ENCODE results near the gene MYOF.
"Not testable (repeated sequence)": the region's sequence is repeated elsewhere in the genome, so short reads cannot be mapped to it uniquely, and the experiment has no call there.

Gene MYOF

GRCh38 chr10:93378039-93378438 is 104.1 kb downstream of the MYOF start:
- Histone ChIP-seq H3K36me3 (ENCODE audit: control insufficient read depth, low read depth, low read length) (no peaks in the 10 kb centered on the region), H3K27ac (ENCODE audit: low read length) (no peak overlapping the region), H3K9me3 (ENCODE audit: control insufficient read depth, low read depth, low read length) (no peaks in the 10 kb centered on the region), H3K27me3 (ENCODE audit: control insufficient read depth, insufficient read depth, low read length) (no peaks in the 10 kb centered on the region), H3K9ac (ENCODE audit: low read length) (no peak overlapping the region), H3K4me1 (ENCODE audit: control insufficient read depth, low read depth, low read length) (peaks cover 5% of the 10 kb centered on the region), H3K4me3 (ENCODE audit: low read length) (no peak overlapping the region)

- H3K4me3 ChIP-seq (ENCODE audit: low read length) = no peak overlapping the region
- H3K27ac ChIP-seq (ENCODE audit: low read length) = no peak overlapping the region
- peaks cover 5% of the 10 kb centered on the region for H3K4me1 ChIP-seq (ENCODE audit: control insufficient read depth, low read depth, low read length)
- no peaks in the 10 kb centered on the region for H3K36me3 ChIP-seq (ENCODE audit: control insufficient read depth, low read depth, low read length)
- no peaks in the 10 kb centered on the region for H3K27me3 ChIP-seq (ENCODE audit: control insufficient read depth, insufficient read depth, low read length)
- no peak overlapping the region for H3K9ac ChIP-seq (ENCODE audit: low read length)
- no peaks in the 10 kb centered on the region for H3K9me3 ChIP-seq (ENCODE audit: control insufficient read depth, low read depth, low read length)
Measured at GRCh38 chr10:93376372-93377293, 105.5 kb downstream of the MYOF start.

- no peaks in the 10 kb centered on the region for H3K36me3 ChIP-seq (ENCODE audit: control insufficient read depth, low read depth, low read length)
- no peaks in the 10 kb centered on the region for H3K9me3 ChIP-seq (ENCODE audit: control insufficient read depth, low read depth, low read length)
- no peaks in the 10 kb centered on the region for H3K27me3 ChIP-seq (ENCODE audit: control insufficient read depth, insufficient read depth, low read length)
- H3K4me3 ChIP-seq (ENCODE audit: low read length) = no peak overlapping the region
- no peak overlapping the region for H3K9ac ChIP-seq (ENCODE audit: low read length)
- H3K4me1 ChIP-seq (ENCODE audit: control insufficient read depth, low read depth, low read length) = peaks cover 10% of the 10 kb centered on the region
- H3K27ac ChIP-seq (ENCODE audit: low read length) = no peak overlapping the region
Measured at GRCh38 chr10:93370961-93371360, 111.2 kb downstream of the MYOF start.

- Histone ChIP-seq H3K4me3 (ENCODE audit: low read length) (no peak overlapping the region), H3K36me3 (ENCODE audit: control insufficient read depth, low read depth, low read length) (no peaks in the 10 kb centered on the region), H3K4me1 (ENCODE audit: control insufficient read depth, low read depth, low read length) (peaks cover 10% of the 10 kb centered on the region), H3K27ac (ENCODE audit: low read length) (no peak overlapping the region), H3K27me3 (ENCODE audit: control insufficient read depth, insufficient read depth, low read length) (no peaks in the 10 kb centered on the region), H3K9ac (ENCODE audit: low read length) (no peak overlapping the region), H3K9me3 (ENCODE audit: control insufficient read depth, low read depth, low read length) (no peaks in the 10 kb centered on the region)
Measured at GRCh38 chr10:93369588-93370164, 112.5 kb downstream of the MYOF start.

- no peaks in the 10 kb centered on the region for H3K36me3 ChIP-seq (ENCODE audit: control insufficient read depth, low read depth, low read length)
- no peak overlapping the region for H3K4me3 ChIP-seq (ENCODE audit: low read length)
- H3K9me3 ChIP-seq (ENCODE audit: control insufficient read depth, low read depth, low read length) = no peaks in the 10 kb centered on the region
- H3K27me3 ChIP-seq (ENCODE audit: control insufficient read depth, insufficient read depth, low read length) = no peaks in the 10 kb centered on the region
- H3K27ac ChIP-seq (ENCODE audit: low read length) = no peak overlapping the region
- H3K9ac ChIP-seq (ENCODE audit: low read length) = no peak overlapping the region
- H3K4me1 ChIP-seq (ENCODE audit: control insufficient read depth, low read depth, low read length) = peaks cover 10% of the 10 kb centered on the region
Measured at GRCh38 chr10:93368210-93368609, 113.9 kb downstream of the MYOF start.

- no peaks in the 10 kb centered on the region for H3K36me3 ChIP-seq (ENCODE audit: control insufficient read depth, low read depth, low read length)
Measured at GRCh38 chr10:93367664-93368063, 114.5 kb downstream of the MYOF start.

GRCh38 chr10:93364966-93365365 is 117.2 kb downstream of the MYOF start:
- H3K36me3 ChIP-seq (ENCODE audit: control insufficient read depth, low read depth, low read length) = no peaks in the 10 kb centered on the region
- no peak overlapping the region for H3K27ac ChIP-seq (ENCODE audit: low read length)
- H3K4me3 ChIP-seq (ENCODE audit: low read length) = no peak overlapping the region
- H3K4me1 ChIP-seq (ENCODE audit: control insufficient read depth, low read depth, low read length) = peaks cover 10% of the 10 kb centered on the region
- H3K27me3 ChIP-seq (ENCODE audit: control insufficient read depth, insufficient read depth, low read length) = no peaks in the 10 kb centered on the region
- no peaks in the 10 kb centered on the region for H3K9me3 ChIP-seq (ENCODE audit: control insufficient read depth, low read depth, low read length)
- no peak overlapping the region for H3K9ac ChIP-seq (ENCODE audit: low read length)

More at GRCh38 chr10:93367664-93368063, 114.5 kb downstream of the MYOF start:
- Histone ChIP-seq H3K27ac (ENCODE audit: low read length) (no peak overlapping the region), H3K9me3 (ENCODE audit: control insufficient read depth, low read depth, low read length) (no peaks in the 10 kb centered on the region), H3K4me1 (ENCODE audit: control insufficient read depth, low read depth, low read length) (peaks cover 10% of the 10 kb centered on the region), H3K4me3 (ENCODE audit: low read length) (no peak overlapping the region), H3K27me3 (ENCODE audit: control insufficient read depth, insufficient read depth, low read length) (no peaks in the 10 kb centered on the region), H3K9ac (ENCODE audit: low read length) (no peak overlapping the region)

- Histone ChIP-seq H3K9me3 (ENCODE audit: control insufficient read depth, low read depth, low read length) (no peaks in the 10 kb centered on the region), H3K27me3 (ENCODE audit: control insufficient read depth, insufficient read depth, low read length) (no peaks in the 10 kb centered on the region), H3K27ac (ENCODE audit: low read length) (no peak overlapping the region), H3K9ac (ENCODE audit: low read length) (no peak overlapping the region), H3K4me1 (ENCODE audit: control insufficient read depth, low read depth, low read length) (peaks cover 1% of the 10 kb centered on the region), H3K36me3 (ENCODE audit: control insufficient read depth, low read depth, low read length) (no peaks in the 10 kb centered on the region), H3K4me3 (ENCODE audit: low read length) (no peak overlapping the region)
Measured at GRCh38 chr10:93363891-93364648, 118.1 kb downstream of the MYOF start.

GRCh38 chr10:93358398-93358797 is 123.7 kb downstream of the MYOF start:
- H3K4me3 ChIP-seq (ENCODE audit: low read length); H3K36me3 ChIP-seq (ENCODE audit: control insufficient read depth, low read depth, low read length); H3K27ac ChIP-seq (ENCODE audit: low read length); H3K9ac ChIP-seq (ENCODE audit: low read length); H3K27me3 ChIP-seq (ENCODE audit: control insufficient read depth, insufficient read depth, low read length); H3K4me1 ChIP-seq (ENCODE audit: control insufficient read depth, low read depth, low read length); H3K9me3 ChIP-seq (ENCODE audit: control insufficient read depth, low read depth, low read length): not testable (repeated sequence)

- no peak overlapping the region for H3K4me3 ChIP-seq (ENCODE audit: low read length)
- H3K36me3 ChIP-seq (ENCODE audit: control insufficient read depth, low read depth, low read length) = no peaks in the 10 kb centered on the region
Measured at GRCh38 chr10:93357680-93358079, 124.5 kb downstream of the MYOF start.

GRCh38 chr10:93356516-93356915 is 125.6 kb downstream of the MYOF start:
- no peak overlapping the region for H3K27ac ChIP-seq (ENCODE audit: low read length)
- peaks cover 5% of the 10 kb centered on the region for H3K4me1 ChIP-seq (ENCODE audit: control insufficient read depth, low read depth, low read length)
- no peaks in the 10 kb centered on the region for H3K9me3 ChIP-seq (ENCODE audit: control insufficient read depth, low read depth, low read length)
- H3K36me3 ChIP-seq (ENCODE audit: control insufficient read depth, low read depth, low read length) = no peaks in the 10 kb centered on the region
- no peak overlapping the region for H3K4me3 ChIP-seq (ENCODE audit: low read length)
- H3K9ac ChIP-seq (ENCODE audit: low read length) = no peak overlapping the region
- H3K27me3 ChIP-seq (ENCODE audit: control insufficient read depth, insufficient read depth, low read length) = no peaks in the 10 kb centered on the region

More at GRCh38 chr10:93357680-93358079, 124.5 kb downstream of the MYOF start:
- Histone ChIP-seq H3K27ac (ENCODE audit: low read length) (no peak overlapping the region), H3K9ac (ENCODE audit: low read length) (no peak overlapping the region), H3K9me3 (ENCODE audit: control insufficient read depth, low read depth, low read length) (no peaks in the 10 kb centered on the region), H3K27me3 (ENCODE audit: control insufficient read depth, insufficient read depth, low read length) (no peaks in the 10 kb centered on the region), H3K4me1 (ENCODE audit: control insufficient read depth, low read depth, low read length) (peaks cover 4% of the 10 kb centered on the region)

Measured in iPS-18a (cell line).